Activated T-helper 2 cell treated with anti-CD3 and anti-CD28 coated beads, Interferon-gamma antibody, Interleukin-2, Interleukin-4, amounts not matched to agents 10 μg/mL and 5 μg/mL and 100 μg/mL, durations not matched to agents 14 hours and 24 hours and 36 hours (primary cell): ENCODE results near the gene REG4. TPM values are rescaled to one million over a fixed set of nuclear protein-coding genes. Genes with fewer than 3 reads are reported as not detected.

Experiments
- DNase-seq: peaks from one replicate; pipeline ENCODE4 v3.0.0; 2021; ENCODE audit warnings: low spot score
- H3K27ac Mint-ChIP-seq: one replicate; pipeline ENCODE4 v1.8.0; 2021; ENCODE audit warnings: mixed read lengths
- H3K27me3 Mint-ChIP-seq: one replicate; pipeline ENCODE4 v1.8.0; 2021; ENCODE audit warnings: low read depth, mixed read lengths
- H3K36me3 Mint-ChIP-seq: one replicate; pipeline ENCODE4 v1.8.0; 2021; ENCODE audit warnings: low read depth, mixed read lengths
- H3K4me1 Mint-ChIP-seq: one replicate; pipeline ENCODE4 v1.8.0; 2021; ENCODE audit warnings: low read depth, mixed read lengths
- H3K4me3 Mint-ChIP-seq: one replicate; pipeline ENCODE4 v1.8.0; 2021; ENCODE audit warnings: low read depth, mild to moderate bottlenecking, moderate library complexity, mixed read lengths
- H3K9me3 Mint-ChIP-seq: one replicate; pipeline ENCODE4 v1.8.0; 2021; ENCODE audit warnings: mixed read lengths
- intact Hi-C: fragments of 100-400 bp; cut with micrococcal nuclease; formaldehyde crosslinking; loops from one replicate; pipeline ENCODE4 v1.15.1; 2023
- total RNA-seq: library from RNA; stranded (reverse); gene quantifications from 2 replicates; pipeline ENCODE4 v1.2.3, GENCODE V29; 2022

The REG4 gene
- total RNA-seq, 1 donor from 2014 or later = not detected

DNA sequence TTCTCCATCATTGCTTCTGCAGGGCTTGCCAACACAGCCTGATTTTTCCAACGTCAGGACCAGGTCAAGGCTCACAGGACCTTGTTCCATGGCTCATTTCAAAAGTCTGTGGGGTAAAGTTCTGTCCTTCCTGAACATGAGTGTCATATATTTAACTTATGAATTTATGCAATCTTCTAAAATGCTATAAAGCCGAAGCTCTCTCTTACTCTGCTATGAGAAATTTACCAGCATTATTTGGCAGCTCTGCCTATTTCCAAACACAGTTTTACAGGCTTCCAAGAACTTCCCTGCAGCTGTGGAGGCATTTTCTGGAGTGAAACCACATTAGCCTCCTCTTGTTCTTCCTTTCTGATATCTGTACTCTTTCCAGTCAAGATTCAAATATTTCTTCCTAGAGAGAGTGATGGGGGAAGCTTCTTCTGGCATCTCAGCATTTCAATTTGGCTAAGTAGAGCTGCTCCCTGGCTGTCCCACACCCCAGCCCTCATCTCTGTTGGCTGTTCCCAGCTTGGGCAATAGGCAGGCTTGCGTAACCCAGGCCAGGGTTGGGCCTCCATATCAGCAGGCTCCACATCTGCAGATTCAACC, 27.0 kb downstream of the REG4 start:
- Mint-ChIP-seq H3K4me1 (peaks cover 30% of the 10 kb centered on the region), H3K9me3 (no peaks in the 10 kb centered on the region), H3K27me3 (peaks cover 37% of the 10 kb centered on the region), H3K4me3 (no peak overlapping the region), H3K36me3 (no peaks in the 10 kb centered on the region), H3K27ac (no peak overlapping the region)
- no peak for DNase-seq
- intact Hi-C loops = no loop called here

DNA sequence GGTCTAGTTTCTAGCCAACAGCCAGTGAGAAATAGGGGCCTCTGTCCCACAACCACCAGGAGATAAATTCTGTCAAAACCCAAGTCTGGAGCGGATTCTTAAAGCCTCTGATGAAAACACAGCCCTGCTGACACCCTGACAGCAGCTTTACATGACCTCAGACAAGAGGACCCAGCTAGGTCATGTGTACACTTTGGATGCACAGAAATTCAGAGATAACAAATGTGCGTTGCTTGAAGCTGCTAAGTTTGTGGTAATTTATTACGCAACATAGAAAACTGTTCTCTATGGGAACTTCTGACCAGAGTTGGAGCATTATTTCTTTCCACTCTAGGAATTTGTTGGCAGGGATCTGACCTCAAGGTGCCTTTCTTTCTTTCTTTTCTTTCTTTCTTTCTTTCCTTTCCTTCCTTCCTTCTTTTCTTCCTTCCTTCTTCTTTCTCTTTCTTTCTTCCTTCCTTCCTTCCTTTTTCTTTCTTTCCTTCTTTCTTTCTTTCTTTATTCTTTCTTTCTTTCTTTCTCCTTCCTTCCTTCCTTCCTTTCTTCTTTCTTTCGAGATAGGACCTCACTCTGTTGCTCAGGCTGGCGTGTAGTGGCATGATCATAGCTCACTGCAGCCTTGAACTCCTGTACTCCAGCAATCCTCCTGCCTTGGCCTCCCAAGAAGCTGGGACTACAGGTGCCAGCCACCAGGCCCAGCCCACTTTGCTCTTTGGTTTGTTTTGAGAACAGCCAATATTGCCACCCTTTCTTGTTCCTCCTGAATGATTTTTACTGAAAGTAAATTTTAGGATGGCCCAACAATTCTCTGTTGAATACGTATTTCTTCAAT, 27.7 kb downstream of the REG4 start:
- no peak overlapping the region for H3K4me3 Mint-ChIP-seq
- no peaks in the 10 kb centered on the region for H3K9me3 Mint-ChIP-seq
- no peaks in the 10 kb centered on the region for H3K36me3 Mint-ChIP-seq
- peaks cover 30% of the 10 kb centered on the region for H3K4me1 Mint-ChIP-seq
- no peak for DNase-seq
- intact Hi-C loops = no loop called here
- H3K27ac Mint-ChIP-seq = no peak overlapping the region
- peaks cover 36% of the 10 kb centered on the region for H3K27me3 Mint-ChIP-seq

DNA sequence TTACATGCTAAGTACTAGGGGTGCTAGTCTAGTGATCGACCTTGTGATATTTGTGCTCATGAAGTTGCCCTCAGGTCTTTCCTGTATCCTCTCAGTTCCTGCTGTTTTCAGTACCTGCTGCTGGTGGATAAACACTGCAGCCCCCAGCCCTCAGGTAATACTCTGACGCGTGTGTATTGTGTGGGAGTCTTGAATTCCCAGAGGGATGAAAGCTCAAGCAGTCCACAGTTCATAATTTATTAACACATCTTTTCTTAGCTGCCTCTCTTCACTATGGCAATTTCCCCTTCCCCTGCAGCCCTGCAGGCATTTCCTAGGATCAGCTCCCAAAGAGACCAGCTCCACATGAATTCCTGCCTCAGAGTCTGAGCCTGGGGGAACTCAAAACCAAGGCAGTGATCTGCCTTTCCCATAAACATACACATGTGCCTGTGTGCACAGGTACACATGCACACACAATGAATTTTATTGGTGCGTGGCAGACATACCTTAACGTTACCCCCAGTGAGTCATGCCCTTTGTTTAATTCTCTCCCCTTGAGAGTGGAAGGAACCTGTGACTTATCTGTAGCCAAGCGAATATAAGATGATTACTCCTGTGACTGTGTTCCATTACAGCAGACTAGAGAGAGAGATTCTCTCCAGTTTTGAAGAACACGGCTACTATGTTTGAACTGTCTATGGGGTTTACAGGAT, 28.5 kb downstream of the REG4 start:
- no peaks in the 10 kb centered on the region for H3K9me3 Mint-ChIP-seq
- peaks cover 36% of the 10 kb centered on the region for H3K27me3 Mint-ChIP-seq
- DNase-seq = no peak
- intact Hi-C loops = no loop called here
- no peak overlapping the region for H3K4me3 Mint-ChIP-seq
- peaks cover 30% of the 10 kb centered on the region for H3K4me1 Mint-ChIP-seq
- H3K36me3 Mint-ChIP-seq = no peaks in the 10 kb centered on the region
- no peak overlapping the region for H3K27ac Mint-ChIP-seq

DNA sequence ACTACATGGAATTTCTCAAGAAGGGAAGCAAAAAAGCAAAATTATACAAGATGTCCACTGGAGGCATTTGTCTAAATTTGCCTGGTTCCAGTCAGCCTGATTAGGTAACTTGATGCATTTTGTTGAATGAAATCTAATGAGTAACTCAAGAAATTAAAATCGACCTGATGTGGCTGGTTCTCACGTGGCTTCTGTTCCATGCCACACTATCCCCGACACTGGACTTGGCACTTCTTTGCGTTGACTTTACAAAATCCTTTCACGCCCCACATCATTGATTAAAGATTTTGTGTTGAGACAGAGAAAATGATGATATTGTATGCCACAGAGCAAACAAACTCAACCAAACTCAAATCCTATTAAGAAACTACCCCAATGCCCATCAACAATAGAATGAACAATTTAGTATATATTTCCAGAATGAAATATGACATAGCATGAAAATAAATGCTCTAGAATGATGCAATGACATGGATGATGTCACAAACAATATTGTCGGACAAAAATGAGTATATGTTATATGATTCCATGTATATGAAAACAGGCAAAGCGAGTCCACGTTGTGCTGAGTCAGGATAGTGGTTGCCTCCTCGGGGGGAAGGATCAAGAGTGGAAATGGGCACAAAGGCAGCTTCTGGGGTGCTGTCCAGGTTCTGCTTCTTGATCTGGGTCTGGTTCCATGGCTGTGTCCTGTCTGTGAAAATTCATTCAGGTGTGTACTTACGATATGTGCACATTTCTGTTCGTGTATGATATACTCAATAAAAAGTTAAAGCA, 29.6 kb downstream of the REG4 start:
- Mint-ChIP-seq H3K27me3 (peaks cover 37% of the 10 kb centered on the region), H3K9me3 (no peaks in the 10 kb centered on the region)
- intact Hi-C loops = no loop called here

DNA sequence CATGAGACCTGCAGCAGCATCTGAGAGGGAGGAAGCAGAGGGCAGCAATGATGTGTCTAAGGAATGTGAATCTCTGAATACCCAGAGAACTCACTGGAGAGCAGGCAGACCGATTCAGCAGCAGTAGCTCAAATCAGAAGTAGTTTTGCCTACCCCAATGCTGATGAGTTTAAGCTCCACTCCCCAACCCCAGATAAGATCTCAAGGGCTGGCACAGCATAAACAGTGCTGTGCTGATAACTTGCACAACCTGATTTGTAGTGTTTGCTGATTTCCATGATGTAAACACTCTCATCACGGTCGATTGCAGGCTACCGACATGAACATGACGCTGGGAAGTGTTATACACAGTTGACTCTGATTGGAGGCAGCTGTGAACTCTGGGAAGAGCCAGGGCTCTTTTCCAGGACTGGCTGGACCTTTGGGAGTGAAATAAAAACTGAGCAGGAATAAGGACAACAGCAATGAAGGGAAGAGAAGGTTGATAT, 31.3 kb downstream of the REG4 start:
- Mint-ChIP-seq H3K27me3 (peaks cover 39% of the 10 kb centered on the region), H3K4me1 (peaks cover 13% of the 10 kb centered on the region), H3K9me3 (no peaks in the 10 kb centered on the region), H3K36me3 (no peaks in the 10 kb centered on the region), H3K27ac (no peak overlapping the region), H3K4me3 (no peak overlapping the region)
- DNase-seq = no peak
- intact Hi-C loops = no loop called here

More for the DNA sequence above, 29.6 kb downstream of the REG4 start:
- H3K4me1 Mint-ChIP-seq = peaks cover 24% of the 10 kb centered on the region
- DNase-seq = no peak
- H3K27ac Mint-ChIP-seq = no peak overlapping the region
- no peak overlapping the region for H3K4me3 Mint-ChIP-seq
- no peaks in the 10 kb centered on the region for H3K36me3 Mint-ChIP-seq

DNA sequence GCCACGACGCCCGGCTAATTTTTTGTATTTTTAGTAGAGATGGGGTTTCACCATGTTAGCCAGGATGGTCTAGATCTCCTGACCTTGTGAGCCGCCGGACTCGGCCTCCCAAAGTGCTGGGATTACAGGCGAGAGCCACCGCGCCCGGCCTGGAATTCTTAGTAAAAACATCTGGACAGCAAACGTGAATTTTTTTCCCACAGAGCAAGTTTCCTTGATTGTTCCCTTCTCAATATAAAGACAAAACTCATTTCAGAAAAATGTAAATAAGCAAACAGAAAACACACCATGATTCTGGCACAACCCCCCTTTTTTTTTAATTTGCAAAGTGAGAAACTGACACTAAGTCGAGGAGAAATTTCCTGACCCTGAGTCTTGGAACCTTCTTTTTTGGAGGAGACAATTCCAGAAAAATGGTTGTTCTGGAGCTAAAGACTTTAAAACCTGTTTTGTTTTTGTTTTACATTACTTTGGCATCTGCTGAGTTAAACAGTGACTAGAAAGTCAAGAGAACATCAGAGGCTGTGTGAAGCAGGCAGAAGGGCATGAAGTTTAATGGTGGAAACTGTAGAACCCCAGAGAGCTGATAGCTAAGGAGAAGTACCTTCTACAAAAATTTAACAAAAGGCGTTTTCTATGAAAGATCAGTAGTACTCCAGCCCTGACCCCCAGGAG, 32.2 kb downstream of the REG4 start:
- intact Hi-C loops = no loop called here
- H3K27ac Mint-ChIP-seq = no peak overlapping the region
- no peaks in the 10 kb centered on the region for H3K9me3 Mint-ChIP-seq
- no peak overlapping the region for H3K4me3 Mint-ChIP-seq
- H3K4me1 Mint-ChIP-seq = peaks cover 11% of the 10 kb centered on the region
- peaks cover 33% of the 10 kb centered on the region for H3K27me3 Mint-ChIP-seq
- H3K36me3 Mint-ChIP-seq = no peaks in the 10 kb centered on the region
- DNase-seq = no peak

DNA sequence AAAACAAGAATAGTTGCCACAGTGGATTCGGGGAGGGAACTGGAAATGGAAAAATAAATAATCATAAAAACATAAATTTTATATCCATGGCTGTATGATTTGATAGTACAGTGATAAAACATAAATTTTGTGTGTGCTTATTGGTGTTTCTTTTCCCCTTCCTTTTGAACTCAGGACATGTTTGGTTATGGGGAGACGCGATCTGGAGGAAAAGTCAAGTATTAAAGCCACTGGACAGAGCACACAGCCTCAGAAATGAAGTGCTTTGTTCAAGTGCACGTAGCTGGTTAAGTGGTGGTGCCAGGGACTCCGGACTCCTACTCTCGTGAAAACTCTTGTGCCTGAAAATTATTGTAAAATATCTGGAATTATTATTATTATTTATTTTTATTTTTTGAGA, 32.9 kb downstream of the REG4 start:
- H3K27ac Mint-ChIP-seq = no peak overlapping the region
- H3K27me3 Mint-ChIP-seq = peaks cover 30% of the 10 kb centered on the region
- H3K9me3 Mint-ChIP-seq = no peaks in the 10 kb centered on the region
- H3K4me3 Mint-ChIP-seq = no peak overlapping the region
- intact Hi-C loops = no loop called here
- DNase-seq = no peak
- H3K4me1 Mint-ChIP-seq = peaks cover 6% of the 10 kb centered on the region
- H3K36me3 Mint-ChIP-seq = no peaks in the 10 kb centered on the region

DNA sequence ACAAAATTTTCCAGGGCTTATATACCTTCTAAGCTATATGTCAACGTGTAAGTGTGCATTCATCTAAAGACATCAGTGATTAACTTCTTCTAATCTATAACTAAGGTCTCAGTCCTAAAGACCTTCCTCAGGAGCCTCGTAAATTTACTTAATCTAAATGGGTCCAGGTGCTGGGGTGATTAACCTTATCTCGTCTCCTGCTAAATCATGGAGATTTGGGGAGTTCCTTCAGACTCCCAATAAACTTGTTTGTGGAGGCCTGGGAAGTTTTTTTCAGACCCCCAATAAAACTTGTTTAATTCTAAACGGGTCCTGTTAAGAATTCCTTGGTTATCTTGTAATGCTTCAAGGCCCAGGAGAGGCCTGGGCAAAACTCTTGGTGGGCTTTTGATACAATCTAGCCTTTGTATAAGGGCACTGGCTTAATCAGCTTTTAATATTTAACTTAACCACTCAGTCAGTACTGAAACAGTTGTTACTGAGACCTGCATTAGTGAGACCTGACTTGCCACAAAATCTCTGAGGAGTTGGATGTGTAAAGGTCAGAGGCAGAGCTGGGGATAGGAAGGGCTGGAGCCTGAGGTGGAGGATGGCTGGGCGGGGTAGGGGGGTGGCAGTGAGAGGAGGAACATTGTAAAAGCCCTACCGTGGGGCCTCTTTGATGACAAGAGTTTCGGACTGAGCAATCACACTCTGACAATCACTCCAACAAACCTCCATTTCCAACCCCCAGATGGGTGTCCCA, 36.3 kb downstream of the REG4 start:
- no peaks in the 10 kb centered on the region for H3K9me3 Mint-ChIP-seq
- H3K4me1 Mint-ChIP-seq = peaks cover 3% of the 10 kb centered on the region
- H3K27ac Mint-ChIP-seq = no peak overlapping the region
- no peak overlapping the region for H3K4me3 Mint-ChIP-seq
- no peak for DNase-seq
- peaks cover 20% of the 10 kb centered on the region for H3K27me3 Mint-ChIP-seq
- intact Hi-C loops = no loop called here
- no peaks in the 10 kb centered on the region for H3K36me3 Mint-ChIP-seq

DNA sequence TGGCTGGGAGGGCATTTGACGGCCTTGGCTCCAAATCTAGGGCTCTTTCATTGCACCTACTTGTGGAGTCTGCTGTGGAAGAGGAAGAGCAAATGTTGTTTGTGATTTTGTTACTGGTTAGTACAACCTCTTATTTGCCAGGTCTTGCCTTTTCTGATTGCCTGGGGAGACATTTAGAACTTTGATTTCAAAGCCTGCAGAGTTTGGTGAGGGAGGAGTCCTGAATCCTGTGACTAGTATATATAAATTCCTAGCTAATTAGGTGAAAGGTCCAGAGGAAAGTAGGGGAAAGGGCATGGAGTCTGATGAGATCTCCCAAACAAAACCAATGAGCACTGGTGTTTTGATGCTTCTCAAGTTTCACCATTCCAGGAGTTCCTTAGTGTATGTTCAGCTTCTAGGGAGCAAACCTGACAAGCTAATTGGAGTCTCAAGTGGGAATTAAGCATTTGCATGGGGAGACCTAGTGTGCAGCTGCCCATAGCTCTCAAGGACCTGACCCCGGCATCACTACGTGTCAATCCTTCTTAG, 37.5 kb downstream of the REG4 start:
- intact Hi-C loops = no loop called here
- Mint-ChIP-seq H3K4me3 (no peak overlapping the region), H3K27me3 (peaks cover 19% of the 10 kb centered on the region), H3K36me3 (no peaks in the 10 kb centered on the region), H3K9me3 (no peaks in the 10 kb centered on the region), H3K4me1 (no peaks in the 10 kb centered on the region), H3K27ac (no peak overlapping the region)
- DNase-seq = no peak

DNA sequence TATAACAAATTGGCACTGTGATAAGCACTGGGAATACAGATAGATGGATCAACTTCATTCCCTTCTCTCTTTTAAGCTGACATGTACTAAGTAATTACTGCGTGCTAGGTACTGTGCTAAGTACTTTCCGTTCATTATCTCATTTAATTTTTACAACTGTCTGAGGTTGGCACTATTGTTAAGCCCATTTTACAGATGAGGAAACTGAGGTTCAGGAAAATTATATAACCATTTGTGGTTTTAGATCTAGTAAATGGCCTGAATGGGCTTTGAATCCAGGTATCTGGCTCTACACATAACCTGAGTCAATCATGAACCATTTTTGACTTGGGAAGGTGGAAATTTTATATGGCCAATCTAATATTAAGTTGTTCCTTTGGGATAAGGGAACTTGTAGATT, 39.0 kb downstream of the REG4 start:
- Mint-ChIP-seq H3K36me3 (no peaks in the 10 kb centered on the region), H3K27me3 (peaks cover 27% of the 10 kb centered on the region), H3K4me3 (no peak overlapping the region), H3K9me3 (no peaks in the 10 kb centered on the region), H3K27ac (no peak overlapping the region), H3K4me1 (no peaks in the 10 kb centered on the region)
- DNase-seq = no peak
- intact Hi-C loops = no loop called here

DNA sequence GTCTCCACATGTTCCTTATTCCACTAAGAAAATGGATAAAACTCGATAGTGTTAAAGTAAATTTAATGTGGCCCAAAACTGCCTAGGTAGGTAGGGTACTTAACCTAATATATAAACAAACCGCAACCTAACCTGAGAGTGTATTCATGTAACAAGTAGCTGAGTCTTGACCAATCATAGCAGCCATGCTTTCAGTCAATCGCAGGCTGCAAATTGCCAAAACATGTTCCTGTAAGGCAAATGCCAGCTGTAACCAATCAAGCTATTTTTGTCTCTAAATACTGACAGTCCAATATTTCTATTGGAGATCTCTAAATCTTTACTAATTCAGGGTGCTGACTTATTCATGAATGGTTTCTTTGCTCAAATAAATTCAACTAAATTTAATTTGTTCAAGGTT, 39.5 kb downstream of the REG4 start:
- intact Hi-C loops = no loop called here
- H3K27ac Mint-ChIP-seq = no peak overlapping the region
- no peaks in the 10 kb centered on the region for H3K36me3 Mint-ChIP-seq
- no peak for DNase-seq
- H3K9me3 Mint-ChIP-seq = no peaks in the 10 kb centered on the region
- no peak overlapping the region for H3K4me3 Mint-ChIP-seq
- peaks cover 32% of the 10 kb centered on the region for H3K27me3 Mint-ChIP-seq
- H3K4me1 Mint-ChIP-seq = no peaks in the 10 kb centered on the region
